Measurements from ENCODE around the gene IL11.

DNA sequence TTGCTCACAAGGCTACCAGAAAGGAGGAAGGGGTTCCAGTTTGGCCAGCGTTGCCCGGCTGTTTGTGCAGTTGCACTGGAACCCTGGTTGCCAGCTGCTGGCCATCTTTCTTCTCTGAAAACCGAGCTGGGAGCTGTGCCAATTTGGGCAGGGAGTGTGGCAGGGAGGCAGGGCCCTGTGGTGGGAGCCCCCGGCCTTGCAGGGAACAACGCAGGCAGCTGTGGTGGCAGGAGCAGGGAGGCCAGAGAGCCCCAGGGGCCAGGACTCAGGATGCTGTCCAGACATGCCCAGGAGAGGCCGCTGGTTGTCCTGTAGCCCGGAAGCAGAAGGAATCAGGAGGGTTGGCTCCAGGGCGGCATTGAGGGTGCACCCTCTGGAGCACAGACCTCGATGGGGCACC is 25.8 kb downstream of the IL11 start:
- TF ChIP-seq, protein P1, sequence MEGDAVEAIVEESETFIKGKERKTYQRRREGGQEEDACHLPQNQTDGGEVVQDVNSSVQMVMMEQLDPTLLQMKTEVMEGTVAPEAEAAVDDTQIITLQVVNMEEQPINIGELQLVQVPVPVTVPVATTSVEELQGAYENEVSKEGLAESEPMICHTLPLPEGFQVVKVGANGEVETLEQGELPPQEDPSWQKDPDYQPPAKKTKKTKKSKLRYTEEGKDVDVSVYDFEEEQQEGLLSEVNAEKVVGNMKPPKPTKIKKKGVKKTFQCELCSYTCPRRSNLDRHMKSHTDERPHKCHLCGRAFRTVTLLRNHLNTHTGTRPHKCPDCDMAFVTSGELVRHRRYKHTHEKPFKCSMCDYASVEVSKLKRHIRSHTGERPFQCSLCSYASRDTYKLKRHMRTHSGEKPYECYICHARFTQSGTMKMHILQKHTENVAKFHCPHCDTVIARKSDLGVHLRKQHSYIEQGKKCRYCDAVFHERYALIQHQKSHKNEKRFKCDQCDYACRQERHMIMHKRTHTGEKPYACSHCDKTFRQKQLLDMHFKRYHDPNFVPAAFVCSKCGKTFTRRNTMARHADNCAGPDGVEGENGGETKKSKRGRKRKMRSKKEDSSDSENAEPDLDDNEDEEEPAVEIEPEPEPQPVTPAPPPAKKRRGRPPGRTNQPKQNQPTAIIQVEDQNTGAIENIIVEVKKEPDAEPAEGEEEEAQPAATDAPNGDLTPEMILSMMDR (IDR thresholded peaks at IDR 0.05) = no peak
- no peak for TF ChIP-seq POLR2A (IDR thresholded peaks at IDR 0.05)
